CD4-positive, alpha-beta T cell (primary cell): ENCODE results near the gene INTS11. TPM values are rescaled to one million over a fixed set of nuclear protein-coding genes. Genes with fewer than 3 reads are reported as not detected.

Experiments
- ATAC-seq: fragments of 200-7000 bp; cut with Tn5 transposase; one replicate; pipeline ENCODE4 v1.10.0; 2022; ENCODE audit warnings: mild to moderate bottlenecking; ENCODE audit not compliant: poor library complexity
- CTCF ChIA-PET: fragments of 350-600 bp; sonication (Branson Sonifier 250); formaldehyde crosslinking; loops from one replicate; lab custom pipeline; 2021; ENCODE audit warnings: antibody characterized with exemption, inconsistent platforms; lab: Charles Lee
- POLR2A ChIA-PET: fragments of 350-600 bp; sonication (Branson Sonifier 250); formaldehyde crosslinking; loops from one replicate; lab custom pipeline; 2021; ENCODE audit warnings: antibody characterized with exemption, inconsistent platforms; lab: Charles Lee
- DNase-seq, 14 experiments: peaks; one replicate each; pipeline ENCODE4 v3.0.0-alpha.2; 2013 to 2020; ENCODE audit warnings: mixed read lengths in 2 of 14
- H3K27ac ChIP-seq, 2 donors: one replicate each; pipeline versions ENCODE4 v1.5.1 to v1.7.0; 2013; ENCODE audit warnings: low read length in 2 of 2, low read depth in 1 of 2, mild to moderate bottlenecking in 1 of 2
- H3K27me3 ChIP-seq, 2 experiments: 1 replicate in 1 of 2; 2 replicates in 1 of 2; pipeline versions ENCODE4 v1.6.1 to v1.7.0; 2013; ENCODE audit warnings: low read length in 2 of 2, control low read depth in 1 of 2, mild to moderate bottlenecking in 1 of 2, moderate library complexity in 1 of 2; ENCODE audit not compliant: insufficient read depth in 2 of 2, control insufficient read depth in 1 of 2
- H3K36me3 ChIP-seq: one replicate; pipeline ENCODE4 v1.6.1; 2013; ENCODE audit warnings: low read length, control low read depth; ENCODE audit not compliant: insufficient read depth
- H3K4me1 ChIP-seq: one replicate; pipeline ENCODE4 v1.6.1; 2013; ENCODE audit warnings: low read length, control low read depth; ENCODE audit not compliant: insufficient read depth
- H3K4me3 ChIP-seq: one replicate; pipeline ENCODE4 v1.5.1; 2013; ENCODE audit warnings: mild to moderate bottlenecking, low read length, moderate library complexity
- H3K9me3 ChIP-seq, 2 experiments: 1 replicate in 1 of 2; 2 replicates in 1 of 2; pipeline versions ENCODE4 v1.6.1 to v1.7.0; 2013; ENCODE audit warnings: low read length in 2 of 2, mild to moderate bottlenecking in 2 of 2, control low read depth in 1 of 2, moderate library complexity in 1 of 2; ENCODE audit not compliant: control insufficient read depth in 1 of 2, insufficient read depth in 1 of 2
- H3K27ac Mint-ChIP-seq: one replicate; pipeline ENCODE4 v1.8.0; 2020; ENCODE audit warnings: mixed read lengths
- H3K27me3 Mint-ChIP-seq: one replicate; pipeline ENCODE4 v1.8.0; 2021; ENCODE audit warnings: mixed read lengths
- H3K36me3 Mint-ChIP-seq: one replicate; pipeline ENCODE4 v1.8.0; 2021; ENCODE audit warnings: low read depth, mixed read lengths
- H3K4me1 Mint-ChIP-seq: one replicate; pipeline ENCODE4 v1.8.0; 2021; ENCODE audit warnings: low read depth, mixed read lengths
- H3K4me3 Mint-ChIP-seq: one replicate; pipeline ENCODE4 v1.8.0; 2020; ENCODE audit warnings: mild to moderate bottlenecking, mixed read lengths
- H3K9me3 Mint-ChIP-seq: one replicate; pipeline ENCODE4 v1.8.0; 2020; ENCODE audit warnings: mixed read lengths
- CTCF ChIP-seq: fragments of 200-600 bp; IDR thresholded peaks from one replicate; pipeline ENCODE4 v1.8.0; 2022; ENCODE audit warnings: antibody characterized with exemption, mild to moderate bottlenecking
- intact Hi-C, 2 experiments: fragments of 100-400 bp; cut with DNase I in 1 of 2; cut with micrococcal nuclease in 1 of 2; formaldehyde crosslinking; loops; one replicate each; pipeline versions ENCODE4 v1.15.1 to v1.9.0; 2023 to 2025; cut with DNase I, micrococcal nuclease
- total RNA-seq, 174 experiments: library from RNA in 2 of 174; stranded (reverse) in 2 of 174; gene quantifications; one replicate each; pipeline ENCODE4 v1.2.3 and lab custom pipeline; 2021 to 2026

Gene INTS11
- total RNA-seq, 2 experiments from 2014 or later: 130 to 137 TPM

GRCh38 chr1:1329304-1330210 is 5.1 kb upstream of the INTS11 start:
- H3K4me3 ChIP-seq: no peak overlapping the region
- DNase-seq: no peak
- peaks cover 0 to 5% of the 10 kb centered on the region in 2 experiments for H3K9me3 ChIP-seq
- no peak overlapping the region for H3K27ac ChIP-seq
- Mint-ChIP-seq H3K4me1 (peaks cover 14% of the 10 kb centered on the region), H3K4me3 (no peak overlapping the region), H3K9me3 (no peaks in the 10 kb centered on the region), H3K36me3 (peaks cover 6% of the 10 kb centered on the region), H3K27me3 (no peaks in the 10 kb centered on the region), H3K27ac (no peak overlapping the region)
- TF ChIP-seq CTCF: no peak
- ChIA-PET POLR2A (no interaction called here), CTCF (no interaction called here)
- ATAC-seq: no peak
- no peaks in the 10 kb centered on the region for H3K27me3 ChIP-seq
- intact Hi-C loops: no loop called here
- peaks cover 27% of the 10 kb centered on the region for H3K4me1 ChIP-seq
- H3K36me3 ChIP-seq: peaks cover 14% of the 10 kb centered on the region

GRCh38 chr1:1328254-1328653 is 3.8 kb upstream of the INTS11 start:
- Histone ChIP-seq H3K27me3 (no peaks in the 10 kb centered on the region), H3K36me3 (peaks cover 14% of the 10 kb centered on the region), H3K4me1 (peaks cover 31% of the 10 kb centered on the region), H3K27ac (no peak overlapping the region), H3K9me3 (peaks cover 0 to under 1% of the 10 kb centered on the region in 2 experiments), H3K4me3 (no peak overlapping the region)
- intact Hi-C loops: no loop called here
- no peaks in the 10 kb centered on the region for H3K9me3 Mint-ChIP-seq
- no peak overlapping the region for H3K4me3 Mint-ChIP-seq
- ChIA-PET CTCF (no interaction called here), POLR2A (no interaction called here)
- H3K27me3 Mint-ChIP-seq: no peaks in the 10 kb centered on the region
- DNase-seq: no peak
- no peak for ATAC-seq
- no peak for TF ChIP-seq CTCF
- H3K4me1 Mint-ChIP-seq: peaks cover 23% of the 10 kb centered on the region
- H3K36me3 Mint-ChIP-seq: peaks cover 10% of the 10 kb centered on the region
- H3K27ac Mint-ChIP-seq: no peak overlapping the region

GRCh38 chr1:1327291-1327690 is 2.8 kb upstream of the INTS11 start:
- ATAC-seq (no peak), DNase-seq (no peak)
- Histone ChIP-seq H3K9me3 (no peaks in the 10 kb centered on the region), H3K36me3 (peaks cover 14% of the 10 kb centered on the region), H3K27ac (no peak overlapping the region), H3K27me3 (no peaks in the 10 kb centered on the region), H3K4me1 (peaks cover 38% of the 10 kb centered on the region), H3K4me3 (no peak overlapping the region)
- peak overlapping the region; percentile 51 for H3K4me3 Mint-ChIP-seq
- H3K36me3 Mint-ChIP-seq: peaks cover 10% of the 10 kb centered on the region
- no peaks in the 10 kb centered on the region for H3K27me3 Mint-ChIP-seq
- intact Hi-C loops: no loop called here
- H3K27ac Mint-ChIP-seq: no peak overlapping the region
- CTCF ChIA-PET: no interaction called here
- TF ChIP-seq CTCF: no peak
- POLR2A ChIA-PET: interaction anchor here (1.0 kb wide), 1 partner anchor 45 kb away, joined by 3 read pairs; no protein-coding TSS in a partner anchor
- H3K4me1 Mint-ChIP-seq: peaks cover 28% of the 10 kb centered on the region
- no peaks in the 10 kb centered on the region for H3K9me3 Mint-ChIP-seq
